IPS DF 6.9 (cell line): Measurements from ENCODE around the gene ROS1.
"Not testable (repeated sequence)": the region's sequence is repeated elsewhere in the genome, so short reads cannot be mapped to it uniquely, and the experiment has no call there.

ENCODE experiments used
- DNase-seq: peaks from one replicate; pipeline ENCODE4 v3.0.0-alpha.2; 2013; ENCODE audit warnings: low read depth, low spot score
- H3K27ac ChIP-seq: one replicate; pipeline ENCODE4 v1.5.1; 2013; ENCODE audit warnings: low read length, control low read depth
- H3K27me3 ChIP-seq: 2 replicates; pipeline ENCODE4 v1.6.1; 2013; ENCODE audit warnings: mild to moderate bottlenecking, low read length; ENCODE audit not compliant: control insufficient read depth, insufficient read depth
- H3K36me3 ChIP-seq: 2 replicates; pipeline ENCODE4 v1.6.1; 2013; ENCODE audit warnings: low read length; ENCODE audit not compliant: control insufficient read depth, insufficient read depth
- H3K4me1 ChIP-seq: 2 replicates; pipeline ENCODE4 v1.6.1; 2013; ENCODE audit warnings: low read length; ENCODE audit not compliant: control insufficient read depth, insufficient read depth
- H3K4me3 ChIP-seq: 2 replicates; pipeline ENCODE4 v1.5.1; 2013; ENCODE audit warnings: mild to moderate bottlenecking, low read length
- H3K9me3 ChIP-seq: 2 replicates; pipeline ENCODE4 v1.6.1; 2013; ENCODE audit warnings: low read length, inconsistent platforms; ENCODE audit not compliant: control insufficient read depth, insufficient read depth
- WGBS: extraction: QIAGEN DNeasy Blood & Tissue Kit; methylation state at CpG from one replicate; pipeline ENCODE4 v1.1.7; 2013; ENCODE audit warnings: mixed read lengths, missing lambda C conversion rate; ENCODE audit not compliant: insufficient read length, insufficient coverage; 5-methylcytosine and 5-hydroxymethylcytosine counted together

Gene ROS1

GRCh38 chr6:117244979-117245378, 180.8 kb downstream of the ROS1 start:
- not testable (repeated sequence) for H3K9me3 ChIP-seq, H3K36me3 ChIP-seq, H3K4me1 ChIP-seq, H3K27me3 ChIP-seq, H3K27ac ChIP-seq, DNase-seq
- no CpG with 5 or more reads among the region's 20 CpGs for WGBS
- H3K4me3 ChIP-seq: peak overlapping the region; percentile 46; the same call in 1 of the 2 replicates

- not testable (repeated sequence) for DNase-seq, H3K9me3 ChIP-seq, H3K27ac ChIP-seq, H3K4me1 ChIP-seq, H3K27me3 ChIP-seq, H3K36me3 ChIP-seq
- WGBS: no CpG with 5 or more reads among the region's 13 CpGs
- peak overlapping the region; percentile 46; the same call in 1 of the 2 replicates for H3K4me3 ChIP-seq
Measured at GRCh38 chr6:117244571-117244970, 181.2 kb downstream of the ROS1 start.
